IMR-90 (cell line): ENCODE data around the gene XYLT2. TPM values are rescaled to one million over a fixed set of nuclear protein-coding genes. Genes with fewer than 3 reads are reported as not detected.

ENCODE experiments used
- ATAC-seq: fragments of 200-7000 bp; cut with Tn5 transposase; 2 replicates; pipeline ENCODE4 v1.9.1; 2020; ENCODE audit warnings: low read depth, mild to moderate bottlenecking, moderate library complexity
- BruUV-seq: library from RNA; stranded (reverse); fragments of 400-500 nt; replicated peaks from 2 replicates; lab custom pipeline; 2021; lab: Mats Ljungman, UMichigan
- CTCF ChIA-PET: fragments of 300-600 bp; formaldehyde crosslinking; extraction: SDS; loops from one replicate; lab custom pipeline; 2021; ENCODE audit warnings: antibody characterized with exemption; lab: Yijun Ruan, JAX
- POLR2A ChIA-PET: fragments of 300-600 bp; sonication (Branson Sonifier 250); formaldehyde crosslinking; loops from one replicate; lab custom pipeline; 2022; ENCODE audit warnings: antibody characterized with exemption; ENCODE audit not compliant: unreplicated experiment; lab: Charles Lee
- DNase-seq: peaks from one replicate; pipeline ENCODE4 v3.0.0; 2013
- H2AFZ ChIP-seq: replicated peaks from 2 replicates; pipeline ENCODE3; 2013; ENCODE audit warnings: low read length, mild to moderate bottlenecking; ENCODE audit not compliant: poor library complexity
- H2AK5ac ChIP-seq: 2 replicates; pipeline ENCODE4 v1.6.1; 2013; ENCODE audit warnings: low read depth, low read length, inconsistent platforms
- H2AK9ac ChIP-seq: replicated peaks from 2 replicates; pipeline ENCODE3; 2013; ENCODE audit warnings: mild to moderate bottlenecking, low read depth, low read length, moderate library complexity; ENCODE audit not compliant: poor library complexity
- H2BK120ac ChIP-seq: 2 replicates; pipeline ENCODE4 v1.6.1; 2013; ENCODE audit warnings: low read depth, low read length, inconsistent platforms
- H2BK15ac ChIP-seq: 3 replicates; pipeline ENCODE4 v1.6.1; 2013; ENCODE audit warnings: low read depth, low read length, inconsistent platforms
- H2BK20ac ChIP-seq: 2 replicates; pipeline ENCODE4 v1.6.1; 2013; ENCODE audit warnings: low read depth, mild to moderate bottlenecking, inconsistent platforms, low read length, moderate library complexity
- H2BK5ac ChIP-seq: 2 replicates; pipeline ENCODE4 v1.6.1; 2013; ENCODE audit warnings: mild to moderate bottlenecking, low read depth, low read length, inconsistent platforms; ENCODE audit not compliant: poor library complexity, severe bottlenecking
- H3K14ac ChIP-seq: replicated peaks from 2 replicates; pipeline ENCODE4 v1.6.1; 2013; ENCODE audit warnings: low read depth, low read length, inconsistent platforms
- H3K18ac ChIP-seq: 2 replicates; pipeline ENCODE4 v1.6.1; 2013; ENCODE audit warnings: low read depth, low read length, control low read depth
- H3K23ac ChIP-seq: 2 replicates; pipeline ENCODE4 v1.6.1; 2013; ENCODE audit warnings: low read depth, low read length, inconsistent platforms
- H3K27ac ChIP-seq: 2 replicates; pipeline ENCODE4 v1.5.1; 2013; ENCODE audit warnings: mild to moderate bottlenecking, control low read depth, low read length; ENCODE audit not compliant: insufficient read depth
- H3K27me3 ChIP-seq: 2 replicates; pipeline ENCODE4 v1.6.1; 2013; ENCODE audit warnings: low read length; ENCODE audit not compliant: control insufficient read depth, insufficient read depth
- H3K36me3 ChIP-seq: 2 replicates; pipeline ENCODE4 v1.6.1; 2013; ENCODE audit warnings: low read length, mixed read lengths; ENCODE audit not compliant: control insufficient read depth, insufficient read depth
- H3K4ac ChIP-seq: 2 replicates; pipeline ENCODE4 v1.6.1; 2013; ENCODE audit warnings: low read depth, low read length, inconsistent platforms
- H3K4me1 ChIP-seq: 2 replicates; pipeline ENCODE4 v1.6.1; 2013; ENCODE audit warnings: low read length, mixed read lengths; ENCODE audit not compliant: control insufficient read depth, insufficient read depth
- H3K4me2 ChIP-seq: 2 replicates; pipeline ENCODE4 v1.6.1; 2013; ENCODE audit warnings: low read depth, mild to moderate bottlenecking, control low read depth, low read length, moderate library complexity
- H3K4me3 ChIP-seq: 2 replicates; pipeline ENCODE4 v1.5.1; 2013; ENCODE audit warnings: low read depth, mild to moderate bottlenecking, control low read depth, low read length, moderate library complexity; ENCODE audit not compliant: insufficient read depth
- H3K56ac ChIP-seq: 2 replicates; pipeline ENCODE4 v1.6.1; 2013; ENCODE audit warnings: low read length, inconsistent platforms; ENCODE audit not compliant: insufficient read depth; ENCODE audit errors: extremely low read depth
- H3K79me1 ChIP-seq, 2 experiments: 2 replicates each; pipeline ENCODE4 v1.6.1; 2013; ENCODE audit warnings: low read length in 2 of 2, inconsistent platforms in 1 of 2, low read depth in 1 of 2
- H3K9ac ChIP-seq: 2 replicates; pipeline ENCODE4 v1.6.1; 2013; ENCODE audit warnings: low read depth, low read length, control low read depth
- H3K9me1 ChIP-seq: 2 replicates; pipeline ENCODE4 v1.6.1; 2013; ENCODE audit warnings: low read length, inconsistent platforms; ENCODE audit not compliant: insufficient read depth
- H3K9me3 ChIP-seq: 2 replicates; pipeline ENCODE4 v1.6.1; 2013; ENCODE audit warnings: low read length; ENCODE audit not compliant: control insufficient read depth, insufficient read depth
- H4K20me1 ChIP-seq: 2 replicates; pipeline ENCODE4 v1.6.1; 2013; ENCODE audit warnings: low read length, inconsistent platforms; ENCODE audit not compliant: insufficient read depth
- H4K5ac ChIP-seq: 2 replicates; pipeline ENCODE4 v1.6.1; 2013; ENCODE audit warnings: mild to moderate bottlenecking, low read depth, low read length, control low read depth
- H4K8ac ChIP-seq, 2 experiments: 2 replicates each; pipeline ENCODE4 v1.6.1; 2013; ENCODE audit warnings: low read depth in 2 of 2, low read length in 2 of 2, control low read depth in 1 of 2, inconsistent platforms in 1 of 2
- H4K91ac ChIP-seq: 2 replicates; pipeline ENCODE4 v1.6.1; 2013; ENCODE audit warnings: low read depth, low read length, inconsistent platforms; ENCODE audit not compliant: insufficient read depth
- BHLHE40 ChIP-seq: fragments of 150-350 bp; IDR thresholded peaks from 2 replicates; pipeline ENCODE4 v1.6.1; 2016; ENCODE audit warnings: mild to moderate bottlenecking, low read depth, low read length
- CEBPB ChIP-seq: IDR thresholded peaks from 2 replicates; pipeline ENCODE4 v1.6.1; 2012; ENCODE audit warnings: low read depth, low read length, improper control_type of control experiment
- CHD1 ChIP-seq: IDR thresholded peaks from 2 replicates; pipeline ENCODE4 v1.6.1; 2012; ENCODE audit warnings: low read depth, low read length, improper control_type of control experiment
- FOS ChIP-seq: fragments of 150-350 bp; IDR thresholded peaks from 2 replicates; pipeline ENCODE4 v1.6.1; 2016; ENCODE audit warnings: low read depth, low read length
- MAFK ChIP-seq: IDR thresholded peaks from 2 replicates; pipeline ENCODE4 v1.6.1; 2012; ENCODE audit warnings: low read depth, low read length, improper control_type of control experiment
- MAZ ChIP-seq: IDR thresholded peaks from 2 replicates; pipeline ENCODE4 v1.6.1; 2012; ENCODE audit warnings: low read depth, mild to moderate bottlenecking, low read length, improper control_type of control experiment, moderate library complexity, borderline replicate concordance
- MXI1 ChIP-seq: IDR thresholded peaks from 2 replicates; pipeline ENCODE4 v1.6.1; 2012; ENCODE audit warnings: low read depth, mild to moderate bottlenecking, low read length, moderate library complexity, borderline replicate concordance
- NFE2L2 ChIP-seq: fragments of 150-350 bp; IDR thresholded peaks from 2 replicates; pipeline ENCODE4 v1.6.1; 2016; ENCODE audit warnings: low read depth, mild to moderate bottlenecking, low read length
- POLR2A ChIP-seq: IDR thresholded peaks from 2 replicates; pipeline ENCODE4 v1.6.1; 2012; ENCODE audit warnings: mild to moderate bottlenecking, low read depth, low read length
- RAD21 ChIP-seq: IDR thresholded peaks from 2 replicates; pipeline ENCODE4 v1.6.1; 2012; ENCODE audit warnings: low read length, improper control_type of control experiment
- RCOR1 ChIP-seq: IDR thresholded peaks from 2 replicates; pipeline ENCODE4 v1.6.1; 2012; ENCODE audit warnings: mild to moderate bottlenecking, low read length, improper control_type of control experiment; ENCODE audit not compliant: insufficient replicate concordance
- RFX5 ChIP-seq: IDR thresholded peaks from 2 replicates; pipeline ENCODE4 v1.8.0; 2012; ENCODE audit warnings: low read depth, mild to moderate bottlenecking, low read length, moderate library complexity
- SMC3 ChIP-seq: fragments of 150-350 bp; IDR thresholded peaks from 2 replicates; pipeline ENCODE4 v1.6.1; 2016; ENCODE audit warnings: low read depth, mild to moderate bottlenecking, antibody characterized with exemption, low read length, moderate library complexity
- WGBS, 2 experiments: methylation state at CpG; one replicate each; pipeline versions ENCODE4 v1.1.5 to v1.1.7; 2013; ENCODE audit warnings: missing lambda C conversion rate in 2 of 2; ENCODE audit not compliant: insufficient read length in 1 of 2; ENCODE audit errors: extremely low coverage in 2 of 2; 5-methylcytosine and 5-hydroxymethylcytosine counted together
- dilution Hi-C: fragments of 300-500 bp; cut with HindIII; formaldehyde crosslinking; loops from one replicate; pipeline ENCODE4 v1.14.3; 2018; ENCODE audit warnings: low sequenced_read_pairs; ENCODE audit not compliant: unreplicated experiment
- in situ Hi-C: fragments of 300-500 bp; cut with MboI; formaldehyde crosslinking; loops from 3 replicates; pipeline ENCODE4 v1.14.3; 2019; ENCODE audit warnings: low sequenced_read_pairs, inconsistent platforms, mixed read lengths
- intact Hi-C: fragments of 100-400 bp; cut with micrococcal nuclease; formaldehyde crosslinking; loops from 2 replicates; pipeline ENCODE4 v1.10.0; 2022
- polyA plus RNA-seq, 3 experiments: library from polyadenylated mRNA; depleted of rRNA; stranded (reverse); fragments of >200 nt; gene quantifications; 2 replicates each; pipeline ENCODE4 v1.2.3, GENCODE V29; 2012; ENCODE audit warnings: low replicate concordance in 1 of 3
- total RNA-seq: library from RNA; depleted of rRNA; stranded (reverse); fragments of >200 nt; gene quantifications from 2 replicates; pipeline ENCODE4 v1.2.3, GENCODE V29; 2012
- TF ChIP-seq, protein P1 (sequence below): fragments of 150-350 bp; IDR thresholded peaks from 2 replicates; pipeline ENCODE4 v1.6.1; 2016; ENCODE audit warnings: low read depth, mild to moderate bottlenecking, low read length, moderate library complexity, borderline replicate concordance
- TF ChIP-seq, protein P2 (sequence below): fragments of 150-350 bp; IDR thresholded peaks from 2 replicates; pipeline ENCODE4 v1.6.1; 2017; ENCODE audit warnings: mild to moderate bottlenecking, antibody characterized with exemption, low read length, low read depth
- TF ChIP-seq, protein P3 (sequence below): conservative IDR thresholded peaks from 2 replicates; pipeline ENCODE4 v1.5.1; 2012; ENCODE audit warnings: mild to moderate bottlenecking, low read depth, low read length, improper control_type of control experiment

Gene XYLT2
- total and polyA plus RNA-seq, 2 of the 4 experiments (the other 2 are of a cell fraction) = 27.7 to 31.9 TPM

DNA sequence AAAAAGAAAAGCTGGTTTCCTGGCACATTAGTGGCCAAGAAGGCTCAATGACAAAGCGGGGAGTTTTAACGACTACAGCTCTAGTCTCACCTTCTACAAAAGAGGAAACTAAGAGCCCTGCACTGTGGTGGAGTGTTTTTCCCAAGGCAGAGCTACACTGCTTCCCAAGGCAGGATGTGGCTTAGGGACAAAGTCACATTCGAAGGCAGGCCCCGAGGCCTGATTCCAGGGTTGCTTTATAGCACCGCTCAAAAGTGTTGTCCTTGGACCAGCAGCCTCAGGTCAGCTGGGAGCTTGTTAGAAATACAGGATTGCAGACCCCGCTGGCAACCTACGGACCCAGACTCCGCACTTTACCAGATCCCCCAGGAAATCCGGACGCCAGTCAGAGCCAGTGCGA is 47.9 kb upstream of the XYLT2 start:
- POLR2A ChIA-PET = interaction anchor here (0.6 kb wide), 1 partner anchor 88 kb away, joined by 3 read pairs; no protein-coding TSS in a partner anchor
- ATAC-seq = no peak
- BruUV-seq = no TSS peak

More for the DNA sequence above, 47.9 kb upstream of the XYLT2 start:
- peak overlapping the region; percentile 62; the same call in 1 of the 2 replicates for H2BK20ac ChIP-seq
- H3K4me2 ChIP-seq = no peak overlapping the region
- no peak overlapping the region for H4K91ac ChIP-seq
- dilution Hi-C loops = no loop called here
- no peak overlapping the region for H3K4me3 ChIP-seq
- no peak for DNase-seq
- no peaks in the 10 kb centered on the region for H3K36me3 ChIP-seq
- TF ChIP-seq, protein P1, sequence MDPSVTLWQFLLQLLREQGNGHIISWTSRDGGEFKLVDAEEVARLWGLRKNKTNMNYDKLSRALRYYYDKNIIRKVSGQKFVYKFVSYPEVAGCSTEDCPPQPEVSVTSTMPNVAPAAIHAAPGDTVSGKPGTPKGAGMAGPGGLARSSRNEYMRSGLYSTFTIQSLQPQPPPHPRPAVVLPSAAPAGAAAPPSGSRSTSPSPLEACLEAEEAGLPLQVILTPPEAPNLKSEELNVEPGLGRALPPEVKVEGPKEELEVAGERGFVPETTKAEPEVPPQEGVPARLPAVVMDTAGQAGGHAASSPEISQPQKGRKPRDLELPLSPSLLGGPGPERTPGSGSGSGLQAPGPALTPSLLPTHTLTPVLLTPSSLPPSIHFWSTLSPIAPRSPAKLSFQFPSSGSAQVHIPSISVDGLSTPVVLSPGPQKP = no peak
- TF ChIP-seq RAD21 (no peak), MAFK (no peak), BHLHE40 (no peak), FOS (no peak), RFX5 (no peak), CEBPB (no peak), MXI1 (no peak), RCOR1 (no peak), NFE2L2 (no peak), CHD1 (no peak), MAZ (no peak), POLR2A (no peak), SMC3 (no peak)
- TF ChIP-seq, protein P2, sequence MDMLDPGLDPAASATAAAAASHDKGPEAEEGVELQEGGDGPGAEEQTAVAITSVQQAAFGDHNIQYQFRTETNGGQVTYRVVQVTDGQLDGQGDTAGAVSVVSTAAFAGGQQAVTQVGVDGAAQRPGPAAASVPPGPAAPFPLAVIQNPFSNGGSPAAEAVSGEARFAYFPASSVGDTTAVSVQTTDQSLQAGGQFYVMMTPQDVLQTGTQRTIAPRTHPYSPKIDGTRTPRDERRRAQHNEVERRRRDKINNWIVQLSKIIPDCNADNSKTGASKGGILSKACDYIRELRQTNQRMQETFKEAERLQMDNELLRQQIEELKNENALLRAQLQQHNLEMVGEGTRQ = no peak
- TF ChIP-seq, protein P3, sequence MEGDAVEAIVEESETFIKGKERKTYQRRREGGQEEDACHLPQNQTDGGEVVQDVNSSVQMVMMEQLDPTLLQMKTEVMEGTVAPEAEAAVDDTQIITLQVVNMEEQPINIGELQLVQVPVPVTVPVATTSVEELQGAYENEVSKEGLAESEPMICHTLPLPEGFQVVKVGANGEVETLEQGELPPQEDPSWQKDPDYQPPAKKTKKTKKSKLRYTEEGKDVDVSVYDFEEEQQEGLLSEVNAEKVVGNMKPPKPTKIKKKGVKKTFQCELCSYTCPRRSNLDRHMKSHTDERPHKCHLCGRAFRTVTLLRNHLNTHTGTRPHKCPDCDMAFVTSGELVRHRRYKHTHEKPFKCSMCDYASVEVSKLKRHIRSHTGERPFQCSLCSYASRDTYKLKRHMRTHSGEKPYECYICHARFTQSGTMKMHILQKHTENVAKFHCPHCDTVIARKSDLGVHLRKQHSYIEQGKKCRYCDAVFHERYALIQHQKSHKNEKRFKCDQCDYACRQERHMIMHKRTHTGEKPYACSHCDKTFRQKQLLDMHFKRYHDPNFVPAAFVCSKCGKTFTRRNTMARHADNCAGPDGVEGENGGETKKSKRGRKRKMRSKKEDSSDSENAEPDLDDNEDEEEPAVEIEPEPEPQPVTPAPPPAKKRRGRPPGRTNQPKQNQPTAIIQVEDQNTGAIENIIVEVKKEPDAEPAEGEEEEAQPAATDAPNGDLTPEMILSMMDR = no peak
- no peaks in the 10 kb centered on the region for H3K79me1 ChIP-seq
- peak overlapping the region; percentile 68; the same call in 1 of the 2 replicates for H2AK5ac ChIP-seq
- H3K27ac ChIP-seq = no peak overlapping the region
- H2BK5ac ChIP-seq = no peak overlapping the region
- intact Hi-C loops = no loop called here
- WGBS, 2 experiments = 100% methylated on average over 1 of the region's 11 CpGs; no CpG with 5 or more reads in 1 of the 2 experiments
- H3K4ac ChIP-seq = no peak overlapping the region
- no peak overlapping the region for H2AK9ac ChIP-seq
- H2AFZ ChIP-seq = no peak overlapping the region
- H3K23ac ChIP-seq = no peak overlapping the region
- H2BK15ac ChIP-seq = no peak overlapping the region
- H3K27me3 ChIP-seq = no peaks in the 10 kb centered on the region
- H4K20me1 ChIP-seq = no peaks in the 10 kb centered on the region
- H4K8ac ChIP-seq = no peak overlapping the region
- H3K9ac ChIP-seq = no peak overlapping the region
- H3K56ac ChIP-seq = no peak overlapping the region
- no peak overlapping the region for H3K18ac ChIP-seq
- H4K5ac ChIP-seq = no peak overlapping the region
- in situ Hi-C loops = loop anchor here (5.0 kb wide), 1 partner anchor 206 kb away; no protein-coding TSS in a partner anchor
- H3K14ac ChIP-seq = no peak overlapping the region
- H3K9me3 ChIP-seq = no peaks in the 10 kb centered on the region
- H3K9me1 ChIP-seq = no peaks in the 10 kb centered on the region
- no peaks in the 10 kb centered on the region; the same call in 1 of the 2 replicates for H3K4me1 ChIP-seq
- CTCF ChIA-PET = interaction anchor here (0.6 to 8.3 kb wide), 7 partner anchors 9 to 204 kb away, joined by 3 to 54 read pairs (median 5); no protein-coding TSS in a partner anchor
- no peak overlapping the region for H2BK120ac ChIP-seq
